Stimulated activated CD4-positive, alpha-beta T cell treated with anti-CD3 and anti-CD28 coated beads, Interleukin-12 subunit alpha, Interleukin-12 subunit beta, amount 100 ng/mL, for 48 hours (primary cell): ENCODE measurements around the gene SRL.
"Not testable (repeated sequence)": the region's sequence is repeated elsewhere in the genome, so short reads cannot be mapped to it uniquely, and the experiment has no call there.

Source experiments
- DNase-seq, 3 donors: peaks; one replicate each; pipeline ENCODE4 v3.0.0-alpha.2; 2020; ENCODE audit warnings: low read depth in 2 of 3, low spot score in 1 of 3

SRL gene

DNA sequence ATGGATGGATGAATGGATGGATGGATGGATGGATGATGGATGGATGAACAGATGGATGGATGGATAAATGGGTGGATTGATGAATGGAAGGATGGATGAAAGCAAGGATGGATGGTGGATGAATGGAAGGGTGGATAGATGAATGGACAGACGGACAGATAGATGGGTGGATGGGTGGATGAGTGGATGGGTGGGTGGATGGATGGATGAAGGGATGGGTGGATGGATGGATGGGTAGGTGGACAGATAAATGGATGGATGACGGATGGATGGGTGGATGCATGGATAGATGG lies 14.9 kb downstream of the SRL start:
- DNase-seq, result no peak

DNA sequence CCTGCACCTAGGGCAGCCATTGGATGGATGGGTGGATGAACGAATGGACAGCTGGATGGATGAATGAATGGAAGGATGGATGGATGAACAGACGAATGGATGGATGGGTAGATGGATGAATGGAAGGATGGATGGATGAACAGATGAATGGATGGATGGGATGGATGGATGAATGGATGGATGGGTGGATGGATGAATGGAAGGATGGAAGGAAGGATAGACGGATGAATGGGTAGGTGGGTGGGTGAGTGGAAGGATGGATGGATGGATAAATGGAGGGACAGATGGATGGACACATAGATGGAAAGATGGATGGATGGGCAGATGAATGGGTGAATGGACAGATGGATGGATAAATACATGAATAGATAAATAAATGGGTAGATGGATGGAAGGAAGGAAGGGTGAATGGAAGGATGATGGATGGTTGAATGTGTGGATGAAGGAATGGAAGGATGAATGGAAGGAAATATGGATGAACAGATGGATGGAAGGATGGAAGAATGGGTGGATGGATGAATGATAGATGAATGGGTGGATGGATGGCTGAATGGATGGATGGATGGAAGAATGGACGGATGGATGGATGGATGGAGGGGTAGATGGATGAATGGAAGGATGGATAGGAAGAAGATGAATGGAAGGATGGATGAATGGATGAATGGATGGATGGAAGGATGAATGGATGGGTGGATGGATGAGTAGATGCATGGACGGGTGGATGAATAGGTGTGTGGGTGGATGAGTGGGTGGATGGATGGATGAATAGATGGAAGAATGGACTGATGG lies 15.4 kb downstream of the SRL start:
- DNase-seq, result no peak

DNA sequence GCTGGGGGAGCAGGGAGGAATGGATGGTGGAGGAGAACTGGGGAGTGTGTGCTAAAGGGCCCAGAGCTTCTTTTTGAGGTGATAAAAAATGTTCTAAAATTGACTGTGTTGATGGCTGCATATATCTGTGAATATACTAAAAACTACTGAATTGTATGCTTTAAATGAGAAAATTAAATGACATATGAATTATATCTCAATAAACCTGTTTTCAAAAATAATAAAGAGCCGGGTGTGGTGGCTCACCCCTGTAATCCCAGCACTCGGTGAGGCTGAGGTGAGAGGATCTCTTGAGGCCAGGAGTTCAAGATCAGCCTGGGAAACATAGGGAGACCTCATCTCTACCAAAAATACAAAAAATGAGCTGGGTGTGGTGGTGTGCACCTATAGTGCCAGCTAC lies 16.8 kb downstream of the SRL start:
- DNase-seq, result no peak

DNA sequence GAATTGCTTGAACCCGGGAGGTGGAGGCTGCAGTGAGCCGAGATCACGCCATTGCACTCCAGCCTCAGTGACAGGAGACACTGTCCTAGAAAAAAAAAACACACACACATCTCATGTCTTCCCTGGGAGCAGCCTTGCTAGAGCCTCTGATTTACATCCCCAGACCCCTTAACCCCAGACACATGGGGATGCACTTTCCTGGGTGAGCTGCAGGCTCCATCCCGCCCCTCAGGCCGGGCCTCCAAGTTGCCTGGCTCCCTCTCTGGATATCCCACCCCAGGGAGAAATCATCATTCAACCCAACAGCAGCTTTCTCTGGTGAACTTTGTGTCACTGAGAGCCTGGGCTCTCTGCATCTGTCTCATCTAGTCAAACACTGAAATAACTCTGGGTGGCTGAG lies 21.5 kb downstream of the SRL start:
- no peak for DNase-seq

DNA sequence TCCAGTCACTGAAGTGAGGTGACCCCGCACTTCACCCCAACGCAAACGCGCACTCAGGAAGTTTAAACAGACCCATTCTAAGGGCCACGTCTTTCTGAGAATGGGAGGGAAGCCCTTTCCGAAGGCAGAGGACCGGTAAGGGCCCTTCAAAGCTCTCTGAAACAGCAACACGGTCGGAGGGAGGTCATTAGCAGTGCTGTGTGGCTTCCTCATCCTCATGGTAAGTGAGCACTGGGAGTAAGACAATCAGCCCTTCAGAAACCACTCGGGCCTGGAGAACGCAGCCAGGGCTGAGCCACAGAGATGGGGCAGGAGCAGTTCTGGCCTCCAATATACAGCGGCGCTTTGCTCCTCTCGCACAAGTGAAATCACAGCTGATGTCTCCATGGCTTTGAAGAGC lies 23.7 kb downstream of the SRL start:
- no peak for DNase-seq

DNA sequence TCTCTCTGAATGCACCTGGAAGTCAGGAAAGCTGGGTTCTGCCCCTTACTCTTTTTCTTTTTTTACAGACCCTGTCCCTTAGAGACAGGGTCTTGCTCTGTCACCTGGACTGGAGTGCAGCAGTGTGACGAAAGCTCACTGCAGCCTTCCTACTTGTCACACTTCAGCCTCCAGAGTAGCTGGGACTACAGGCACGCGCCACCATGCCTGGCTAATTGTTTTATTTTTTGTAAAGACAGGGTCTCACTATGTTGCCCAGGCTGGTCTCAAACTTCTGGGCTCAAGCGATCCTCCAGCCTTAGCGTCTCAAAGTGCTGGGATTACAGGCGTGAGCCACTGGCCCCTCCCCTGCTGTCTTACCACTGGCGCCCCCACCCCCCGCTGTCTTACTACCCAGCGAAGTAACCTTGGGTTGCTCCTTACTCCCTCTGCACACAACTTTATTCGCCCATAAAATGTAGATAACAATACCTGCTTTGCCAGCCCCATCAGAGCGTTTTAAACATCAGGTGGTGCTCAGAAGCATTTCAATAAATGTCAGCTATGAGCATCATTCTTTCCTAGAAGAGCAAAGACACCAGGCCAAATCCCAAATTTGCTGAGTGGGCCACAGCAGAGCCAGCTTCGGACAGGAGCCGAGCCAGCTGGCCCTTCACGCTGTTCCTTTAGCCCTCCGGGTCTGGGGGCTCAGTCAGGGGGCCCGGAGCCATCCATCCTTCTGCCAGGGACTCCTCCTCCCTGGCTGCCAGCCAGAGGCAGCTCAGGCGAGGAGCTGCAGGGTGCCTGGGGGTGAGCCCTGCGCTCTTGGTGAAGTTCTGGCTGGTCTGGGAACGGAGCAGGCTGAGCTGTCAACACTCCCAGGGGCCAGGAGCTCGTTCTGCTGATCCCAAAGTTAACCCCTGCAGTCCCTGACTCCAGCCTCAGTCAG lies 24.4 kb downstream of the SRL start:
- DNase-seq, result no peak

DNA sequence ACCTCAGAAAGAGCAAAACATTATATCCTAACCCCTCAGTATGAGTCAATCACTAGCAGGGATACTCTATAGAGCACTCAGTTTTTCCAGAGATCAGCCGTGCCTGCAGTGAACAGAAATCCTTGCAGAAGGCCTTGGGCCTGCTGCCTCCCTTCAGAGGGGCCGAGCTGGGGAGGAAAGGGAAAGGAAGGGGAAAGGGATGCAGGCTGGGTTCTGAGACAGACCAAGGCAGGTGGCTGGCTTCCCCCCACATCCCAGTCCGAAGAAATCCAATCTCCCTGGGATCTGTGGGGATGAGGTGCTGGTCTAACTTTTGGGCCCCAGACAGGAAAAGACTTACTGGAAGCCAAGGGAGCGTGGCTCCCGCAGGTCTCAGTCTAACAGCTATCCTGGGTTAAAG lies 25.3 kb downstream of the SRL start:
- DNase-seq, result no peak

DNA sequence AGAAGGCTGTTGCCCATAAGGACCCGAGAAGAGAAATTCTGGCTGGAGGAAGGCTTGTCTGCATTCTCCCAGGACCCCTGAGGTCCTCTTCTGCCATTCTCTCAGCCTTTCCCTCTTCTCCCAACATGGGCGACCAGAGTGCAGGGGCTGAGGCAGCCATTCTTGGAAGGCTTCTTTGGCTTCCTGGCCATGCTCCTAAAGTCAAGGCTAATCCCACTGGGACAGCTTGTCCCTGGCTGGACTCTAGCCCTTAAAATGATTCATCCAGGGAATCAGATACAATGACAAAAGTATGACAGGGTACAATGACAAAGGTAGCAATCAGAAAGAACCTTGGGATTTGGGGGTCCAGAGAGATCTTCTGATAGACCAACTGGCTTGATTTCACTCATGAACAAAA lies 26.8 kb downstream of the SRL start:
- DNase-seq, result no peak

DNA sequence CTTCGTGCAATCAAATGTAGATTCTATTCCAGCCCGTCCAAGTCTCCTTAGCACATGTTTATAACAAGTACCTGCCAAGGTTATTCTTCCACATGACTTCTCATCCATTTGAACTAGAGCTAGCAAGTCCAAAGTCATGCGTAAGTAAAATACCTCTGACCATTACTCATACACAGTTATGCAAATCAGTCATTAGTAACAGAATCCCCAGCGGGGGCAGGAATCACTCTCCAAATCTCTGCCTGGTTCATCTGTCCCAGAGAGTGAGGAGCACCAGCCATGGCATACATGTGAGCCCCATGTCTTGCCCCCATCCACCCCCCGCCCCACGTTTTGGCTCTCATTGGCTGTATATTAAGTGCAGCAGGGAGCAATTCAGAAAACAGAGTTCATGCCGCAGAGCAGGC lies 27.7 kb downstream of the SRL start:
- no peak for DNase-seq

DNA sequence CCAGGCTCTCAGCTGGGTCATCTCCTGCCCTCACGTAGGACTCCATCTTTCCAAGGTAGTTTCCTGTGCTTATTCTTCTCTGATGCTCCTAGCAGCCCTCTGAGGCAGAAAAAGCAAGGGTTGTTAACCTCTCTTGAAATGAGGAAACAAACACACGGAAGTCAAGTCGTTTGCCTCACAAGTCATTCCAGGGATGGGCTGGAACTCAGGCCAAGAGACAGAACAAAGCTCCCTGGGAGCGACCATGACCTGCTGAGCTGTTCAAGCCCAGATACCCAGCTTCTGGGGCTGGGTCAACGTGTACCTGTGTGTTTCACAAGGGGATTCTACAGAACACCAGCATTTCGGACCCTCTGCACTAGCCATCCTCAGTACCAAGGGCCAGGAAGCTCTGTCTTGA lies 28.1 kb downstream of the SRL start:
- DNase-seq, result no peak

DNA sequence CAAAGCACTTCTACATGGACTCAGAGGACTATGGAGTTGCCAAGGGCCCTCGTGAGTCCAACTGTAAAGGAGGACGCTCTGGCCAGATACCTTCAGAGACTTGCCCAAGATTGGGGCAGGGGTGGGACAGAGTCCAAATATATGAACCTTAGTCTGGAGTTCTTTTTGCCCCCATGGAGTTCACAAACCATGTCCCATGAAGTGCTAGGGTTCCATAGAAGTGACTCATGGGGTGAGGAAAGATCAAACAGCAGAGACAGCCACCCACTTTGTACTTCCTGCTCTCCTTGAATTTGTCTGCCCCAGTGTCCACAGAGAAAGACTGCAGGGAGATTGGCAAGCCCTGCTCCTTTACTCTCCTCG lies 29.0 kb downstream of the SRL start:
- DNase-seq, result no peak

DNA sequence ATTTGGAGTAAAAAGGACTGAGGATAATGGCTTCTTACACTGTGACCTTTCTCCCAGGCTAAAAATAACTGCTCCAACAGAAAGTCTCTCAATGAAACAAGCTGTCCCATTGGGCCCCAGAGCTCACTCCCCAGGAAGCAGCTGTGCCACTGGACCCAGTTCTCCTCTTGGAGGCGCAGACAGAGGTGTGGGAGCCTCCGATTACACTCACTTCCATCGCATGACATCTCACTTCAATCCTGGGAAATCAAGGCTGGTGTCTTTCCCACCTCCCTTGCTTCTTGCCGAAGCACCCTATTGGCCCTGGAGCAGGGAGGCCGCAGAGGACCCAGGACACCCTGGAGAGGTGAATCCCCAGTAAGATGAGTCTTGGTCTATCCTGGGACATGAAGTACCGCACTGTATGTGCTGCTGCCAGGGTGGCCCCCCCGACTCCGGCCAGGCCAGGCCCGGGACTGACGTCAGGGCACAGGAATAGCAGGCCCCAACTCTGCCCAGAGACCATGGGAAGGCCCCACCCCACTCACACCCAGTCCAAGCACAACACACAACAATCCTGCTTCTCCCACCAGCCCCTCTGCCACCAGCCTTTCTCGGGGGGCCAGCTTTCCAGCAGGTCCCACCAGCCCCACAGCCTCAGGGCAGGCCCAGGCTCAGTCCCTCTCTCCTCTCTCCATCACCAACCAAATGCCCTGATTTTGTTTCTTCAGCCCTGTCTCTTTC lies 29.5 kb downstream of the SRL start:
- no peak for DNase-seq

DNA sequence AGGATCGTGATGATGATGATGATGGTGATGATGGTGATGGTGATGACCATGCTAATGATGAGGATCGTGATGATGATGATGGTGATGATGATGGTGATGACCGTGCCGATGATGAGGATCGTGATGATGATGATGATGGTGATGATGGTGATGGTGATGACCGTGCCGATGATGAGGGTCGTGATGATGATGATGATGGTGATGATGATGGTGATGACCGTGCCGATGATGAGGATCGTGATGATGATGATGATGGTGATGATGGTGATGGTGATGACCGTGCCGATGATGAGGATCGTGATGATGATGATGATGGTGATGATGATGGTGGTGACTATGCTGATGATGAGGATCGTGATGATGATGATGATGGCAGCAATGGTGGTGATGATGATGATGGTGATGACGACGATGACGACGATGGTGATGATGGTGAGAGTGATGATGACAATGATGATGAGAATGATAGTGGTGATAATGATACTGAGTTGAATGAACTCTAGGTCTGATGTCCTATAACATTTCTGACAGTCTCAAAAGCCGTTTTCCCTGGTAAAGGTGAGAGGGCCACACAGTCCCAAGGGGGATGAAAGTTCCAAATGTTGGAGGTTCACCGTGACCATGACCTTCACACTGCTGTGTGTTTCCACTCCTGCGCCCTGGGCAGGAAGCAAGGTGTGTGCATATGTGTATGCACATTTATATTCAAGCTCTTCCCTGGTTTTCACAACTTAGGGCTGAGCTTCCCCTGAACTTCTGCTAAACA lies 30.3 kb downstream of the SRL start:
- not testable (repeated sequence) for DNase-seq

DNA sequence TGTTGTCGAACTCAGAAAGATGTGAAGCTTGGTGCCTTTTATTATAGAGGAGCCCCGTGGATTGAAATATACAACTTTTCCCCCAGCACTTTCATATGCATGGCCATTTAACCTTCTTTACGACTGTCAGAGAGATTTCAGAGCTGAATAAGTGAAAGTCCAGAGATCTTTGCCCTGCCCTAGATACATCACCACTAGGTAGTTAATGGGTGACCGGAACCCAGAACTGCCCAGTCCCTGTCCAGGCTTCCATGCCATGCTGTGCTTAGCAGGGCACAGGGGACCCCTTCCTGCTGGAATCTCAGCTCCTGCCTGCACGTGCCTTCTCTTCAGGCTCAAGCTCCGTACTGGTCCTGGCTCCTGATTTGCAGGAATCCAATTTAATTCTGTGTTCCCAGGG lies 32.2 kb downstream of the SRL start:
- no peak for DNase-seq

DNA sequence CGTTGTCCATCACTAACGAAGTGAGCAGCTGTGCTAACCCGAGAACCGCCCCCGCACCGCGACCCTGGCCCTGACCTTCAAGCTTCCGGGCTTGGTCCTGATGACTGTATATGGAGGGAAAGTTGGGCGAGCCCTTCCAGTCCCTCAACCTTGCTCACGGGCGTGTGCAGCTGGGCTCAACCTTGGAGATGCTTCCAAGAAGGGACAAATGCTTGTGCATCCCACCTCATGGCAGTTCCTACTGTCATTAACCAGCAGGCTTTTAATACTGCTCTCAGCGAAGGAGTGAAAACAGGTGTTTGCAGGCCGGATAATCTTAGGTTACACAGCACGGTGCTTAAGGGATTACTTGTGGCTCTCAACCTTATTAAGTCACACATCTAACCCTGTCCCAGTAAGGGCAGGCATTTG lies 33.5 kb downstream of the SRL start:
- no peak for DNase-seq

DNA sequence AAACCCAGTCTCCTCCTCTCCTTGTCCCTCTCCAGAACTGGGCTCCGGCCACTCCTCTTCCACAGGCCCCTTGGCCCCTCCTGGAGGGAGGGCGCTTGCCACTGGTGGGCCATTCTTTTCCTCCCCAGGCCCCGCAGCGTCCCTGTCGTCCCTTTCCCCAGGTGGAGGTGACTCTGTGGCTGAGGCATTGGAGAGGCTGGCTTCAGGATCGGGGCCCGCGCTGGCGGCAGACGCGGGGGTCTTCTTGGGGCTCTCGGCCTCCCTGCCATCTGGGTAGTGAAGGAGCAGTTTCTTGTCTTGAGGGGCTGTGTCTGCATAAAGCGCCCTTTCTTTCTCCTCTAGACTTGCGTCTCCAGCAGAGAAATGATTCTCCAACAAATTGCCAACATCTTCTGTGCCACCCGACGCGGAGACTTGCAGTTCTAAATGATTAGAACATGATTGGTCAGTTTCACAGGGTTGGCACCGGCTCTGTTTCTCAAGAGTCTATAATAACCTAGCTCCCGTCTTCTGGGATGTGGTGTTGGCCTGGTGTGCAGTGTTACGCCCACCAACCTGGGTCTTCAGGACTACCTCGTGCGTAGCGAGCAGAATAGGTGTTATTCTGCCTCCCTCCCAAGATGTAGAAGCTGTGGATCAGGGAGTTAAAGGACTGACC lies 34.1 kb downstream of the SRL start:
- no peak for DNase-seq

DNA sequence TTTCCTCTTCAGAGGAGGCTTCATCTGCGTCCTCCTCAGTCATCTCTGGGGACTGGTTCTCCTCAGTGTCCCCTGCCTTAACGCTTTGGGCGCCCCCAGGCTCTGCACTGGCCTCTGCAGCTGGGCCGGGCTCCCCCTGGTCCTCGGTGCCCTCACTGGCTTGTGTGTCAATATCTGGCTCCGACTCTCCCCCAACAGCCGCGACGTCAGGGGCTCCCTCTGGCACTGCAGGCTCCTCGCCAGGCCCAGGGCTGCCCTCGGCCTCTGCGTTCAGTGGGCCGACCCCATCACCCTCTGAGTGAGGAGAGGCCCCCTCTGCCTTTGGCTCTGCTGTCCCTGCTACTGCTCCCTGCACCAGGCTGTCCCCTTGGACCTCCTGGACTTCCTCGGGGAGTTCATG lies 34.7 kb downstream of the SRL start:
- no peak for DNase-seq

DNA sequence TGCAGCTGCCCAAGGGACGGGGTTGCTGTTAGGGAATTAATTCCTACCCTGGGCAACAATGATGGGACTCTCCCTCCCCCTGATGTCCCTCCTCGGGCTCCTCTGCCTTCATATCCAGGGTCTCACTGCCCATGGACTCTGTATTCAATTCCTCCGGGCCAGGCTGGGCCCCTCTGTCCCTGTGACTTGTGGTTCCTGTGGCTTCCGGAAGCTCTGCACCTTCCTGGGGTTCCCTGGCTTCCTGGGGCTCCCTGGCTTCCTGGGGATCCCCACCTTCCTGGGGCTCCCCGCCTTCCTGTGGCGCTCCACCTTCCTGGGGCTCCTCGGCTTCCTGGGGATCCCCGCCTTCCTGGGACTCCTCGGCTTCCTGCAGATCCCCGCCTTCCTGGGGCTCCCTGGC lies 35.2 kb downstream of the SRL start:
- DNase-seq, result no peak

DNA sequence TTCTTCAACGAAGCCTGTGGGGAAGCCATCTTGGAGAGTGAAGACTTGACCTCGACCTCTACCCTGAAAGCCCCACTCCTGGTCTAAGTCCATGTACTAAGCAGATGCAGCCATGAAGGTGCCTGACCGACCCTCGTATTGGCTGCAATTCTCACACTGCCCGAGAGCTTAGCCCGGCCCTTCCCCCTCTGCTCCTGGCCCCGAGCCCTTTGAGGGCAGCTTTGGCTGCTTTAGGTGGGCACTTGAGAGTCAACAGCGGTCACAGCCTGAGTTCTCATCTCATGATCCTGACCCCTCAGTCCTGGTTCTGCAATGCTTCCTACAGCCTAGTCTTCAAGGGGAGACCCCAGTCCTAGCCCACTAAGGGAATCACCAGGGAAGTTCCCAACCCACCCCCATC lies 35.9 kb downstream of the SRL start:
- no peak for DNase-seq

DNA sequence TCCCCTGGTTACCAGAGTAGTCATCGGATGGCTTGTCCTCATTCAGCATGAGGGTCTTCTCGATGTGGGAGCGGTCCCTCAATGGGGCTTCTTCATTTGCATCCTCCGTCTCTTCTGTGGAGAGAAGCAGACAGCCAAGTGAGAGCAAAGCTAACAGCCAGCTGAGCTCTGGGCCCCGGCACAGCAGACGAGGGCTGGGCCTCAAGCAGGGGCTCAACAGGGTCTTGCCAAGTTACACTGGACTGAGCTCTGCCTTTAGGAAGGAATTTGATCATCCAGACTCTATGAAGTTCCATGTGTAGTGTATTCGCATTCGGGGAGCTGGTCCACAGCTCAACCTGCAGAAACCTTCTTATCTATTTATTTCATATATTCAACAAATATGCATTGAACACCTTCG lies 37.4 kb downstream of the SRL start:
- no peak for DNase-seq

DNA sequence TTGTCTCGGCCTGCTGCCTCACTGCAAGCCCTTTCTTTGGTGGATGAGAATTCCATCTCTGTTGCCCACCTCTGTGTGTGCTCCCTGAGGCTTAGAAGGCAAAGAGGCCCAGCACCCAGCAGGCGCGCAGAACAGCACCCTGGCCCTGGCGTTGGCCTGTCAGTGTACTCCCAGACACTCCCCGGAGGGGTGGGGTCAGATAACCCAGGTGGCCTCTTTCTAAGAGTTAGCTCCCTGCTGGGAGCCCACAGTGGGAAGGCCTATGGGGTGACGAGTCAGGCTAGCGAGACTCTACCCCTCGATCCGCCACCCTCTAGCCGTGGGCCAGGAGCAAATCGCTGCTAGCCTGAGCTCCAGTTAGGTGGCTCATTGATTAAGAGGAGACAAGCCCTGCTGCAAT lies 38.1 kb downstream of the SRL start:
- no peak for DNase-seq
